ENCODE data around the gene NFE2L2. TPM values are rescaled to one million over a fixed set of nuclear protein-coding genes. Genes with fewer than 3 reads are reported as not detected.

NFE2L2 gene
- polyA plus RNA-seq, 1 of the 3 experiments (the other 2 are of a cell fraction): 40.9 TPM

- no peaks in the 10 kb centered on the region for H3K9me3 ChIP-seq
- WGBS (ENCODE audit: low lambda C conversion rate): 92% methylated on average over 3 of the region's 3 CpGs
- DNase-seq: no peak
- no peaks in the 10 kb centered on the region for H3K9me2 ChIP-seq
- no peaks in the 10 kb centered on the region for H3K27me3 ChIP-seq (ENCODE audit: insufficient read depth)
- H3K4me1 ChIP-seq (ENCODE audit: control insufficient read depth in 1 of 2, insufficient read depth in 2 of 2, low read depth in 1 of 2, low read length in 1 of 2): no peaks in the 10 kb centered on the region
- H3F3A ChIP-seq (replicated peaks; ENCODE audit: insufficient read depth): no peaks in the 10 kb centered on the region
- H2AFZ ChIP-seq (ENCODE audit: low read depth): no peak overlapping the region
- H3K4me2 ChIP-seq: no peak overlapping the region
- H3K4me3 ChIP-seq (ENCODE audit: low read depth in 2 of 2, low read length in 1 of 2): no peak overlapping the region
- CTCF ChIA-PET: interaction anchor here (1.1 to 6.1 kb wide), 5 partner anchors 11 to 145 kb away, joined by 3 to 28 read pairs (median 10); no protein-coding TSS in a partner anchor
- no peaks in the 10 kb centered on the region for H4K20me1 ChIP-seq (ENCODE audit: insufficient read depth)
- H3K79me2 ChIP-seq (ENCODE audit: insufficient read depth): no peaks in the 10 kb centered on the region
- POLR2A ChIA-PET: no interaction called here
- H3K27ac ChIP-seq (ENCODE audit: low read depth in 2 of 2, low read length in 1 of 2): no peak overlapping the region
- no peak overlapping the region for H3K9ac ChIP-seq
- no peaks in the 10 kb centered on the region for H3K36me3 ChIP-seq (replicated peaks in 1 of 2; ENCODE audit: control insufficient read depth in 1 of 2, insufficient read depth in 2 of 2, low read length in 1 of 2)
- TF ChIP-seq MAX (IDR thresholded peaks at IDR 0.05; ENCODE audit: low read depth): no peak
- TF ChIP-seq CTCF (IDR thresholded peaks at IDR 0.05): no peak
- no peak for TF ChIP-seq MEF2A (IDR thresholded peaks at IDR 0.05; ENCODE audit: borderline replicate concordance, low read depth)
- no peak for TF ChIP-seq FOSL2 (IDR thresholded peaks at IDR 0.05; ENCODE audit: borderline replicate concordance, low read depth)
- TF ChIP-seq IRF3 (IDR thresholded peaks at IDR 0.05; ENCODE audit: low read depth, low read length): no peak
- TF ChIP-seq POLR2AphosphoS5 (IDR thresholded peaks at IDR 0.05; ENCODE audit: low read depth, low read length): no peak
- no peak for TF ChIP-seq GABPA (IDR thresholded peaks at IDR 0.05; ENCODE audit: low read depth)
- TF ChIP-seq RAD21 (IDR thresholded peaks at IDR 0.05; ENCODE audit: low read length): no peak
- TF ChIP-seq EP300 (IDR thresholded peaks at IDR 0.05; ENCODE audit: borderline replicate concordance in 1 of 2, low read depth in 1 of 2, low read length in 1 of 2): no peak
- TF ChIP-seq RFX5 (IDR thresholded peaks at IDR 0.05; ENCODE audit: low read length): no peak
- TF ChIP-seq TAF1 (IDR thresholded peaks at IDR 0.05; ENCODE audit: borderline replicate concordance, low read depth, low read length): no peak
- no peak for TF ChIP-seq CHD2 (IDR thresholded peaks at IDR 0.05; ENCODE audit: low read length, partially characterized antibody)
- TF ChIP-seq USF2 (IDR thresholded peaks at IDR 0.05; ENCODE audit: borderline replicate concordance, low read depth, low read length): no peak
- TF ChIP-seq RCOR1 (IDR thresholded peaks at IDR 0.05; ENCODE audit: low read length): no peak
- TF ChIP-seq GATA2 (CRISPR knock-in tag; IDR thresholded peaks at IDR 0.05): no peak
- no peak for TF ChIP-seq TEAD4 (IDR thresholded peaks at IDR 0.05; ENCODE audit: borderline replicate concordance, insufficient read depth)
- TF ChIP-seq SIN3A (IDR thresholded peaks at IDR 0.05; ENCODE audit: borderline replicate concordance, low read depth, low read length): no peak
Observed at GRCh38 chr2:177306550-177306949, 42.0 kb upstream of the NFE2L2 start.
